ENCODE results near the gene CUL9.
A peak's percentile ranks its signal among the peaks of the same experiment; 100 is the strongest.
"Not testable (repeated sequence)": the region's sequence is repeated elsewhere in the genome, so short reads cannot be mapped to it uniquely, and the experiment has no call there.

Gene CUL9

DNA sequence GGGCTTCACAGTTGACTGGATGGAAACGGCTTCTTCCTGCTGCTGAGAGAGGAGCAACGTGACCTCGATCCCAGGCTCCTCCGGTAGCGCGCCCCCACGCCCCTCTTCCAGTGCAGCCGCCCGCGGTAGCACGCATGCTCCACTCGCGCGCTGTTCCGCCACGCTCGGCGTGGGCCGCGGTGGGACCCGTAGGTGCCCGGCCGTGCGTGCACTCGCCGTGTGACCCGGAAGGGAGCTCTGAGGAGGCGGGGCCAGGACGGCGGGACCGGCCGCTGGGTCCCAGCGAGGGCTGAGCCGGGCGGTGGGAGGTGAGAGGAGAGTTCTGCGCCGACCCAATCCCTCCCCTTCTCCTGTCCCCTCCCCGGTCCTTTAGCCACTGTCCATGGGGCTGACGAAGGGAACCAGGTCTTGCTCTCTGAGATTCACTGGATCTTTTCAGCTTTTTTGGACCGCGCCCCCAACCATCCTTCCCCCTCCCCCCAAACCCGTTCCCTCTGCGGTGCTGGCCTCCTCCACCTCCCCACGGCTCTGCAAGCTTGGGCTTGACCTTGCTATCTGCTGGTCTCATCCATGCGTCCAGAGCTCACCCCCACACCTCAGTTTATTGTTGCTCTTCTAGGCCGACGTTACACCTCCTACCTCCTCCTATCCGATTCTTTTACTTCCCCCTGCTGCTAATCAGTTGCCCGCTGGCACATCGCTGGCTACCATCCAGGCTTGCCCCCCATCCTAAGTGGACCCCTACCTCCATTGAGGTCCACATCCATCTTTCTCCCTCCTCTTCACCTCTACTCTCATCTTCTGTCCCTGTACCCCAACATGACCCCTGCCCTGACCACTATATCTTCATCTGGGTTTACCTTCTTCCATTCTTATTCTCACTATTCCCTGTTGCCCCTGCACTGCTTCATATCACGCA lies at the start of gene CUL9:
Gene CUL9 (plus strand): TSS at position 255 of the 919 bp plus-strand sequence. CDS start 2,115 bp downstream, outside the sequence.
- TF ChIP-seq, protein P1, sequence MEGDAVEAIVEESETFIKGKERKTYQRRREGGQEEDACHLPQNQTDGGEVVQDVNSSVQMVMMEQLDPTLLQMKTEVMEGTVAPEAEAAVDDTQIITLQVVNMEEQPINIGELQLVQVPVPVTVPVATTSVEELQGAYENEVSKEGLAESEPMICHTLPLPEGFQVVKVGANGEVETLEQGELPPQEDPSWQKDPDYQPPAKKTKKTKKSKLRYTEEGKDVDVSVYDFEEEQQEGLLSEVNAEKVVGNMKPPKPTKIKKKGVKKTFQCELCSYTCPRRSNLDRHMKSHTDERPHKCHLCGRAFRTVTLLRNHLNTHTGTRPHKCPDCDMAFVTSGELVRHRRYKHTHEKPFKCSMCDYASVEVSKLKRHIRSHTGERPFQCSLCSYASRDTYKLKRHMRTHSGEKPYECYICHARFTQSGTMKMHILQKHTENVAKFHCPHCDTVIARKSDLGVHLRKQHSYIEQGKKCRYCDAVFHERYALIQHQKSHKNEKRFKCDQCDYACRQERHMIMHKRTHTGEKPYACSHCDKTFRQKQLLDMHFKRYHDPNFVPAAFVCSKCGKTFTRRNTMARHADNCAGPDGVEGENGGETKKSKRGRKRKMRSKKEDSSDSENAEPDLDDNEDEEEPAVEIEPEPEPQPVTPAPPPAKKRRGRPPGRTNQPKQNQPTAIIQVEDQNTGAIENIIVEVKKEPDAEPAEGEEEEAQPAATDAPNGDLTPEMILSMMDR (IDR thresholded peaks at IDR 0.05; ENCODE audit: low read depth, low read length) = no peak

GRCh38 chr6:43138267-43138666 lies 43.7 kb upstream of the CUL9 start:
- TF ChIP-seq, protein P1 (IDR thresholded peaks at IDR 0.05; ENCODE audit: low read depth, low read length) = no peak
- no peak for DNase-seq (ENCODE audit: extremely low read depth, low read depth)

More for the DNA sequence above, at the start of gene CUL9:
- DNase-seq (ENCODE audit: extremely low read depth, low read depth) = no peak

DNA sequence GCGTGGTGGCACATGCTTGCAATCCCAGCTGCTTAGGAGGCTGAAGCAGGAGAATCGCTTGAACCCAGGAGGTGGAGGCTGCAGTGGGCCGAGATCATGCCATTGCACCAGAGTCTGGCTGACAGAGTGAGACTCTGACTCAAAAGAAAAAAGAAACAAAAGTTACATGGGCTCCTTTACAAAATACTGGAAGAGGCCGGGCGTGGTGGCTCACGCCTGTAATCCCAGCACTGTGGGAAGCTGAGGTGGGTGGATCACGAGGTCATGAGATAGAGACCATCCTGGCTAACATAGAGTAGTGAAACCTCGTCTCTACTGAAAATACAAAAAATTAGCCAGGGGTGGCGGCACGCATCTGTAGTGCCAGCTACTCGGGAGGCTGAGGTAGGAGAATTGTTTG lies 42.0 kb upstream of the CUL9 start:
- DNase-seq (ENCODE audit: extremely low read depth, low read depth) = not testable (repeated sequence)

- no peak for DNase-seq (ENCODE audit: extremely low read depth, low read depth)
- TF ChIP-seq, protein P1 (IDR thresholded peaks at IDR 0.05; ENCODE audit: low read depth, low read length) = no peak
Observed at GRCh38 chr6:43141644-43142043, 40.4 kb upstream of the CUL9 start.

DNA sequence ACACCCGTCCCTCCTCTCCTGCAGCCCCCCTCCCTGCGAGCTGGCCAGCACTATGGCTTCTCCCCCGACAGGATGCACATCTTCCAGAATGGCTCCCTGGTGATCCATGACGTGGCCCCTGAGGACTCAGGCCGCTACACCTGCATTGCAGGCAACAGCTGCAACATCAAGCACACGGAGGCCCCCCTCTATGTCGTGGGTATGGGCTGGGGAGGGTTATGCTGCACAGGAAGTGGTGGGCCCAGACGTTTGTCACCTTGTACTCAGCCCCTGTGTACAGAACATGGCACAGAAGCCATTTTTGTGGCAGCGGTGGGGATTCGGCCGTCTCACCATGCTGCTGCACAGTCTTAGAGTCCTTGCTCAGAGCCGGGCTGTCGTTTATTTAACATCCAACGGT lies 39.9 kb upstream of the CUL9 start:
- TF ChIP-seq, protein P1 (IDR thresholded peaks at IDR 0.05; ENCODE audit: low read depth, low read length) = no peak

DNA sequence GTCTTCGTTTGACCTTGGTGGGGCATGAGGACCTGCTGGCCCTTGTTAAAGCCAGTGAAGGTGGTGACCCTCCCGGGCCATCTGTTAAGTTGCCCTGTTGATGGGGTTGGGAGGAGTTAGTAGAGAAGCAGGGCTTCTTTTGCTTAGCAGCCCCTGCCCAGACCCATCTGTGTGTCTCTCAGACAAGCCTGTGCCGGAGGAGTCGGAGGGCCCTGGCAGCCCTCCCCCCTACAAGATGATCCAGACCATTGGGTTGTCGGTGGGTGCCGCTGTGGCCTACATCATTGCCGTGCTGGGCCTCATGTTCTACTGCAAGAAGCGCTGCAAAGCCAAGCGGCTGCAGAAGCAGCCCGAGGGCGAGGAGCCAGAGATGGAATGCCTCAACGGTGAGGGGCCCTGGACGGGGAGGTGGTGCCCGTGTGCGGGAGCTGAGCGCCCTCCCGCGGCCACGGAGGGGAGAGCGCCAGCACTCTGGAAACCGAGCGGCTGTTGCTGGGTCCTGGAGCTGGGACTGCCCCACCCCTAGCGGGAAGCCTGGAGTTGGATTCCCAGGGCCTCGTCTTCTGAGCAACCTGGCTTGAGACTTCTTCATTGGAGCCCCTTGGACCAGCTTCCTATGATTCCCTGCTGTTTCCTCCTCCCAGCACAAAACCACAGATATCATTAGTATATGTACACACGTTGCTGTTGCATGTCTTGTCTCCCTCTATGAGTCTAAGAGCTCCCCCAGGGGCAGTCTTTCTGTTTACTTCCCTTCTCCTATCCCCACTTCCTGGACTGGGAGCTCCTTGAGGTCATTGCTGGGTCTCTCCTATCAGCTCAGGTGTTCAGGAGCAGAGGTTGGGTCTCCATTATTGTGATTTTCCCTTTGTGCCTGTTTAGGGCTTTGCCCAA lies 38.5 kb upstream of the CUL9 start:
- TF ChIP-seq, protein P1 (IDR thresholded peaks at IDR 0.05; ENCODE audit: low read depth, low read length) = peak; percentile 99
- peak; percentile 77 for DNase-seq (ENCODE audit: extremely low read depth, low read depth)

More for the DNA sequence above, 39.9 kb upstream of the CUL9 start:
- DNase-seq (ENCODE audit: extremely low read depth, low read depth) = no peak

GRCh38 chr6:43144879-43145278 lies 37.1 kb upstream of the CUL9 start:
- TF ChIP-seq, protein P1 (IDR thresholded peaks at IDR 0.05; ENCODE audit: low read depth, low read length) = no peak
- DNase-seq (ENCODE audit: extremely low read depth, low read depth) = no peak

Measured in AG09319 (cell line).